RKO (cell line): Measurements from ENCODE around the gene TRIO.
A peak's percentile ranks its signal among the peaks of the same experiment; 100 is the strongest.

Experiments used
- DNase-seq: peaks from one replicate; pipeline ENCODE4 v3.0.0-alpha.2; 2016; ENCODE audit warnings: low spot score

TRIO gene

GRCh38 chr5:14168144-14168792 is 25.1 kb downstream of the TRIO start:
- DNase-seq = no peak

GRCh38 chr5:14168793-14169262 is 25.7 kb downstream of the TRIO start:
- no peak for DNase-seq

GRCh38 chr5:14171046-14171445 is 27.9 kb downstream of the TRIO start:
- no peak for DNase-seq

GRCh38 chr5:14171621-14172020 is 28.5 kb downstream of the TRIO start:
- DNase-seq = no peak

- DNase-seq = no peak
Measured at GRCh38 chr5:14172149-14172795, 29.1 kb downstream of the TRIO start.

DNA sequence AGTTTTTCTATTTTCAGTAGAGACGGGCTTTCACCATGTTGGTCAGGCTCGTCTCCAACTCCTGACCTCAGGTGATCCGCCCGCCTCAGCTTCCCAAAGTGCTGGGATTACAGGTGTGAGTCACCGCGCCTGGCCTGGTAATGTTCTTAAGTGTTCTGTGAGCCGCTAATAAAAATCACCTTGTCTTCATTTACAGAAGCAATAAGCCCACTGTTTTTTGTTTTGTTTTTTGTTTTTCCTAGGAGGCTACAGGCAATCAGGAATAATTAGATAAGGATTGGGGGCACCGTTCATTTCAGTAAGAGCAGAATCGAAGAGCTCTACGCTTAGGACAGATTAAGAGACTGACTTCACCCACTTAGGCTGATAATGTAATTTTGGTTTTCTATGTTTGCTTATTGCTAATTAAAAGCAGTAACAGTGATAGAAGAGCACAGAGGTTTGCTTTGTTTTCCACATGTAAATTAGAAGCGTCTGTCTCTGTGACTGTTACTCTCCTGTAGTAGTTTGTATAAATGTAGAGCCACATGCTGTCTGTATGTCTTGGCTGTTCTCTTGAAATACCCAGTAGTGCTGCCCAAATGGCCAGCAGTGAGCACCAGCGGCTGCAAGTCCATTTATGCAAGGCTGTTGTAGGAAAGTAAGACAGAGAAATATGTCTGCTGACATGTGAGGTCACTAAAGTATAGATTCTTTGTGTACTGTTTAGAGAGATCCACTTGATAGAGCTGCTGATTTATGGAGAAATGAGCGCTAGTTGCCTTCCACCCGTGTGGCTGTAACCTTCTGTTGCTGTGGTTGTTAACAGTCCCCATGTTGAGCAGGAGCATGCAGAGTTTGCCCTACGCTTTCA is 30.5 kb downstream of the TRIO start:
- DNase-seq = no peak

- no peak for DNase-seq
Measured at GRCh38 chr5:14174230-14174636, 31.1 kb downstream of the TRIO start.

DNA sequence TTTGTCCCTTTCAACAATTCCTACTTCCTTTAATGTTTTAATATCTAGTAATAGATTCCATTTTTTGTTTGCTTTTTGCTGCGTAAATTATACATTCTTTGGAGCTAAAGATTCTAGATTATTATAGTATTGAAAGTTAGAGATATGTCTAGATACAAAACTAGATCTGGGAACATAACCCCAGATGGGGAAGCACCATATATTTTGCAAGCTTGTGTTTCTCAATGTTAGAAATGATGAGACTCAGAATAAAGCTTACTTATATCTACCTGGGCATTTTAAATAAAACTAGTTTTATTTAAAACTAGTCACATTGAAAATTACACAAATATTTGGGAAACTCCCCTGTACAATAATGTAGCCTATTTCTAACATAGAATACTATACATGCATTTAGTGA is 32.2 kb downstream of the TRIO start:
- no peak for DNase-seq

- DNase-seq = no peak
Measured at GRCh38 chr5:14176888-14177287, 33.7 kb downstream of the TRIO start.

GRCh38 chr5:14177634-14178033 is 34.5 kb downstream of the TRIO start:
- no peak for DNase-seq

- no peak for DNase-seq
Measured at GRCh38 chr5:14178091-14178490, 34.9 kb downstream of the TRIO start.

- peak; percentile 92 for DNase-seq
Measured at GRCh38 chr5:14178671-14179211, 35.6 kb downstream of the TRIO start.

DNA sequence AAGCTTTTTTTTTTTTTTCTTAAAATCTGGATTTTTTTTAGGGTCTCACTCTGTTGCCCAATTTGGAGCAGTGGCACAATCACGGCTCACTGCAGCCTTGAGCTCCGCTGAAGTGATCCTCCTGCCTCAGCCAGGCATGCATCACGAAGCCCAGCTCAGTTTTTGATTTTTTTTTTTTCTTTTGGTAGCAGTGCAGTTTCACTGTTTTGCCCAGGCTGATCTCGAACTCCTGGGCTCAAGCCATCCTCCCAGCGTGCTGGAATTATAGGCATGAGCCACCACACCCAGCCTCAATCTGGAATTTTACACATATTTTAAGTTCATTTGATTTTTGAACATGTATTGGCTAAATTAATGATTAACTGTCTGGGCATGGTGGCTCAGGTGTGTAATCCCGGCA is 36.3 kb downstream of the TRIO start:
- no peak for DNase-seq

DNA sequence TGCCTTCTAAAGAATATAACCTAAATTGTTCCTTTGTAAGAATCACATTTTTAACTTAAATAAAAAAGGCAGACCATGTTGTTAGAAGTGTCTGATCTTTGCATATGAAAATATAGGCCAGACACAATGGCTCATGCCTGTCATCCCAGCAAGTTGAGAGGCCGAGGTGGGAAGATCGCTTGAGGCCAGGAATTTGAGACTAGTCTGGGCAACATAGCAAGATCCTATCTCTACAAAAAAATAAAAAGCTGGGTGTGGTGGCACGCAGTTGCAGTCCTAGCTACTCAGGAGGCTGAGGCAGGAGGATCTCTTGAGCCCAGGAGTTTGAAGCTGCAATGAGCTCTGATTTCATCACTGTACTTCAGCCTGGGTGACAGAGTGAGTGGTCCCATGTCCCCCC is 37.3 kb downstream of the TRIO start:
- DNase-seq = no peak

- no peak for DNase-seq
Measured at GRCh38 chr5:14181299-14181968, 38.3 kb downstream of the TRIO start.

DNA sequence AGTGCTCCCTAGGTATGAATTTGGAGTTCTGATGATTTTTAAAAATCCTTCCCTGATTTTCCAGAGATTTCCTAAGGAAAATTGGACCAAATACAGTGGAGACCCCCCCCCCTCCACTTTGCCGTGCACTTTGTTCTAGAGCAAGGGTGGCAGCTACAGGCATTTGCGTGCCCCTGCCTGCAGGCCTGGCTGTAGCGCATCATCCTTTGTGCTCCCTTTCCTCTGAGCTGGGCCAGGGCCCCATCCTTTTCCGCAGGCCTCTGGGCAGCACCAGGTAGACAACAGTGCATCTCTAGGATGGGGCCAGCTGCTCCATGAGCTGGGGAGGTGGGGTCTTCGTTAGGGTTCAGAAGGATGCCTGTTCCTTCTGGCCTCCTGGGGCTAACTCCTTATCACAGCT is 39.6 kb downstream of the TRIO start:
- DNase-seq = no peak

DNA sequence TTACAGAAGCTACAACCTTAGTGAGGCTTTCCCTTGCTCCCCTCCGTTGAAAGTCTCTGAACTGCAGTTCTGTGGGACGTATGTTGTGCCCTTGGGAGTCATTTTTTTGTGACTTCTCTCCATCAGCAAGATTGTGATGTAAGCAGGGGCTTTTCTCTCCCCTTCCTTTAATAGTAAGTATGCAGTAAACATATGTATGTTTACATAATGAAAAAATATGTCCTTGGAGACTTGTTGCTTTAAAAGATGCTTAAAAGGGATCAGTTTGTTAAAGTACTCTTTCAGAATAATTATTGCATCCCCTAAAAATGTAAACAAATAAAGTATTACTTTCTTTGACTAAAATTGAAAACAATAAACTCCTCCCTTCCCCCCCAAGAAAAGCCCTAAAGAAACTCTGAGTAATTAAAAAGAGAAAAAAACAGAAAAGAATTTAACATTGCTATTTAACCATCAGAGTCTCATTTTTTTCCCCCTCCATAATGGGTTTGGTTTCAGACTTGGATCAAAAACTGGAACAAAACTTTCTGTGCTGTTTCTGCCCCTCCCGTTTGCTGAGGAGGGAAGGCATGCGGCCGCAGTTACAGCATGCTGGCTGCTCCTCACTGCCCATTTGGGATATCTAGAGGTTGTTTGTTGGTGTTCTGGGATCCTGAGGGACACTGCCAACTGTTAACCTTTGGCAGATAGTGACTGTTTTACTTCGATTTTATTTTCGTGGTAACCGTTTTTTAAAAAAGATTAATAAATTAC is 40.2 kb downstream of the TRIO start:
- DNase-seq = no peak

DNA sequence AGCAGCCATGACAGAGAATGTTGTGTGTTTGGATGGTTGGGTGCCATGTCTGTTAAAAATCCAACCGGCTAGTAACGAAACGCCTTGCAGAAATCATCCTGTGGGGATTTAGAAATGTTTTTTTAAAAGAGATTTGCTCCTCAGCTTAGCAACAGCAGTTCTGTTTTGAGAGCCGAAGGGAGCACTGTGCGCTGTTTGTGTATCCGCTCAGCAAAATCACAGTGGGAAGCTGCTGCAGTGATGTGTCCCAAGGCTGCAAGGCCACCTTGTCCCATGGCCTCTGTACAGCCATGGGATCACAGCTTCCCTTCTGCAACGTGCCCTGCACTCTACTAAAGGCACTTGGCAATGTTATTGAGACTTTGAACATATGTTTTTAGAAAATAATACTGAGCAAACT is 40.9 kb downstream of the TRIO start:
- no peak for DNase-seq

GRCh38 chr5:14184725-14185124 is 41.6 kb downstream of the TRIO start:
- DNase-seq = no peak

GRCh38 chr5:14185326-14186058 is 42.4 kb downstream of the TRIO start:
- DNase-seq = no peak
